22Rv1 (cell line): ENCODE results near the gene PANK4.

Experiments used
- H3K27ac ChIP-seq: fragments of 450-650 bp; 2 replicates; pipeline ENCODE4 v1.5.1; 2017
- ZFX ChIP-seq: fragments of 450-650 bp; IDR thresholded peaks from 2 replicates; pipeline ENCODE4 v1.6.1; 2017; ENCODE audit warnings: antibody characterized with exemption, borderline replicate concordance
- TF ChIP-seq, protein P1 (sequence below): fragments of 450-650 bp; IDR thresholded peaks from 2 replicates; pipeline ENCODE4 v1.5.1; 2017; ENCODE audit warnings: mild to moderate bottlenecking

PANK4 gene

DNA sequence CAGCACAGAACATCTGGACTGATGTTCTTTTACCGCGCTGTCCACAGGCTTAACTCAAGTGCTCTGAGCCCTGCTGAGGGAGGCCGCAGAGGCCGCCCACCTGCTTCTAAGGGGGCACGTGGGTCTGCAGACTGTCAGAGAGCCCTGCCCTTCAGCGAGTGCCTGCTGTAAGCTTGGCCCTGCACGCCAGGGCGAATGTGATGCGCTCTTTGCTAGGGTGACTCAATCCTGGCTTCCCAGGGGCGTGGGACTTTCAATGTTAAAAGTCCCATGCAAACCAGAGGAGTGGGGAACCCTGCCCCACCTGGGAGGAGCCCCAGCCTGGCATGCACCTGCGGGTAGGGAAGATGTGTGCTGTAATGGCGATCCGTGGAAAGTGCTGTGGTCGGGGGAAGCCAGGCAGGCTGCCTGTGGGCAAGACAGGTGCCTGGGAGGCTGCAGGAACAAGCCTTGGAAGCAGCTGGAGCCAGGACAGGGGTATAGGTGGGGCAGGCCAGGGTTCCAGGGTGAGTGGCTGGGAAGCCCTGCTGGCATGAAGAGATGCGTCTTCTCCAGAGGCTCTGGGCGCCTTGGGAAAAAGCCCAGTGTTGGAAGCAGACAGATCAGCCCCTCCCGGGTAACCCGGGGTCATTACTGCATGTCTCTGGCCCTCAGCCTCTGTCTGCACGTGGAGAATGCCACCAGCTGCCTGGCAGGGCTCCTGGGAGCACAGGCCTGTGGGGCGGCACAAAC is 594 bp upstream of the PANK4 start:
- H3K27ac ChIP-seq, result peak overlapping the region; percentile 74

DNA sequence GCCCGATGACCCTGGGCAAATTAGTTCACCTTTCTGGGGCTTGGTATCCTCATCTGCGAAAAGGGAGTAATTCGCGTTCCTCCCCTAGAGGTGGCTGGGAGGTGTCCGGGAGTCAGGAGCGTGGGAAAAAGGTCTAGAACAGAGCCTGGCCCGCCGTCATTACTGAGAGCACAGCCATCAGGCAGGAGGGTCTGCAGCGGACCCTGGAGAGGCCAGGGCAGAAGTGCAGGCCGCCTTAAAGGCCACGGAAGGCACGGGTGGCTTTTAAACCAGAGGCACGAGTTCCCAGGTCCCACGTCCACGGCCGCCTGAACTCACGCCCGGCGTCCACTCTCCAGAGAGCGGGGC is 850 bp downstream of the PANK4 start:
- peak overlapping the region; percentile 74 for H3K27ac ChIP-seq
- TF ChIP-seq ZFX, result no peak
- TF ChIP-seq, protein P1, sequence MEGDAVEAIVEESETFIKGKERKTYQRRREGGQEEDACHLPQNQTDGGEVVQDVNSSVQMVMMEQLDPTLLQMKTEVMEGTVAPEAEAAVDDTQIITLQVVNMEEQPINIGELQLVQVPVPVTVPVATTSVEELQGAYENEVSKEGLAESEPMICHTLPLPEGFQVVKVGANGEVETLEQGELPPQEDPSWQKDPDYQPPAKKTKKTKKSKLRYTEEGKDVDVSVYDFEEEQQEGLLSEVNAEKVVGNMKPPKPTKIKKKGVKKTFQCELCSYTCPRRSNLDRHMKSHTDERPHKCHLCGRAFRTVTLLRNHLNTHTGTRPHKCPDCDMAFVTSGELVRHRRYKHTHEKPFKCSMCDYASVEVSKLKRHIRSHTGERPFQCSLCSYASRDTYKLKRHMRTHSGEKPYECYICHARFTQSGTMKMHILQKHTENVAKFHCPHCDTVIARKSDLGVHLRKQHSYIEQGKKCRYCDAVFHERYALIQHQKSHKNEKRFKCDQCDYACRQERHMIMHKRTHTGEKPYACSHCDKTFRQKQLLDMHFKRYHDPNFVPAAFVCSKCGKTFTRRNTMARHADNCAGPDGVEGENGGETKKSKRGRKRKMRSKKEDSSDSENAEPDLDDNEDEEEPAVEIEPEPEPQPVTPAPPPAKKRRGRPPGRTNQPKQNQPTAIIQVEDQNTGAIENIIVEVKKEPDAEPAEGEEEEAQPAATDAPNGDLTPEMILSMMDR, result no peak

More for the DNA sequence above, 594 bp upstream of the PANK4 start:
- TF ChIP-seq, protein P1, result no peak
- no peak for TF ChIP-seq ZFX

DNA sequence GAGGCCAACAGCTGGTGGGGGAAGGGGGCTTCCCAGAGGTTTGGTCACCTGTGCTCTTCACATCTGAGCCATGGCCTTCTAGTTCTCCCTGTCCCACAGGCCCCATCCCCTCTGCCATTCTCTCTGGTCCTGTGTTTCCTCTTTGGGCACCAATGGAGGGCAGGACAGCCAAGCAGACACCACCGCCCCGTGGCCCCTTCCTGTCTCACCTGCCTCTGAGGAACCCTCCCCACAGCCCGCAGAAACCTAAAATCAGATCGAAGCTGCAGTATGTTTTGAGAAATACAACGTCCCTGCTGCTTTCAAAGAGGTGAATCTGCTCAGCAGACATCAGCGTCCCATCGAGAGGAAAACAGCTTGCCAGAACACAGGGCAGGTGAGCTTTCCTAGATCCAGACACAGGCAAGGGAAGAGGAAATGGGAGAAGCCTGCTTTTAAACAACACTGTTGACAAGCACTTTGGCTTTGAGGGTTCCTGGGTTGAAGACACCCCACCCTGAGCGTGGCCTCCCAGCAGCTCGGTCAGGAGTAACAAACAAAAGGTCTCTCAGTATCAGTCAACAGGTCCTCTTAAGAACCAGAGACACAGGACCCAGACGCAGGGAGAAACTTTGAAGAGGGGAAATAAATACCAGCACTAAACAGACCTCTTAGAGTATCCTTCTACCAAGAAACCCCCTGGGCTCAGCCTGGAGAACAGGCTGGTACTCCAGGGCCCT is 2.3 kb downstream of the PANK4 start:
- no peak overlapping the region for H3K27ac ChIP-seq
- TF ChIP-seq, protein P1, result no peak
- no peak for TF ChIP-seq ZFX

DNA sequence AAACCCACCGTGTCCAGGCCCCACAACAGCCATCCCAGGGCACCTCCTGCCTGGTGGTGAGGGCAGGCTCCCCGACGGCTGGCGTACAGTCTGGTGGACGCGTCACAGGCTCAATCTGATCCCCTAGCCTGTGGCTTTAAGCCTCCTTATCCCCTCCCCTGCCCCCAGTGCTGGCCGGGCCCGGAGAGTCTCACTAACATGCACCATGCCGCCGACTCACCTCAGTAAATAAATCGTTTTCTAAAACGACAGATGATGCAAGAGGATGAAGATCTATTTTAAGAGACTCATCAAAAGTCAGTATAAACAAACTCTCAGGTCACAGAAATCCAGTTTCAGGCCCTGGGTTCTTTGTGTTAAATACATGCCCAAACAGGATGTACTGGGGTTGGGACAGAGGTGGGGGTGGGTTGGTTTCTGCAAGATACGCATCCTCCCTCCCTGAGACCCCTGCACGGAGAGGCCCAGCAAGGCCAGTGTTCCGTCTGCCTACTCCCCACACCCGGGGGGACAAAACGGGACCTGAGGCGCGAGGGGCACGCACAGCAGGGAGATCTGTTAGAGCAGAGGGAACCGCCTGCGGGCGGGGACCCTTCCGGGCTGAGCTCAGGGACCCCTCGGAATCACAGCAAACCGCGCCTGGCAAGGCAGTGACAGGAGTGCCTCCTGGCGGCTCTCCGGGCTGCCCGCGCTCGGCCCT is 3.1 kb downstream of the PANK4 start:
- TF ChIP-seq ZFX, result no peak
- TF ChIP-seq, protein P1, result no peak
- H3K27ac ChIP-seq, result no peak overlapping the region

DNA sequence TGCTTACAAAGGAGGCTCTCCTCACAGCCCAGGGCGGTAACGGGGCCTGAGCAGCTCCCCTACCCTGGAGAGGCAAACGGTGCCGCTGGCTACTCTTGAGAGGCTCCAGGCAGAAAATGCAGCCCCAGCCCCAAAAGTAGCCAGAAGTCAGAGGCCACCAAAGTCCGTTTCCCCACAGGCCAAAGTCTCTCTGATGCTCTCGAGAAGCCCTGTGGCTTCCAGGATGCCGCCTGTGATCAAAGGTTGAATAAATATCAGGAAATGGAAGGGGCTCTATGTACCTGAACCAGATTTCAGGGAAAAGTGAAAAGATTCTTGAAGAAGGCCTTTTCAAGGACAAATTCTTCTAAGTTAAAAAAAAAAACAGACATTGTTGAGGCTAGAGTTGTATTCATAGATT is 4.2 kb downstream of the PANK4 start:
- TF ChIP-seq, protein P1, result no peak
- TF ChIP-seq ZFX, result no peak
- H3K27ac ChIP-seq, result no peak overlapping the region

DNA sequence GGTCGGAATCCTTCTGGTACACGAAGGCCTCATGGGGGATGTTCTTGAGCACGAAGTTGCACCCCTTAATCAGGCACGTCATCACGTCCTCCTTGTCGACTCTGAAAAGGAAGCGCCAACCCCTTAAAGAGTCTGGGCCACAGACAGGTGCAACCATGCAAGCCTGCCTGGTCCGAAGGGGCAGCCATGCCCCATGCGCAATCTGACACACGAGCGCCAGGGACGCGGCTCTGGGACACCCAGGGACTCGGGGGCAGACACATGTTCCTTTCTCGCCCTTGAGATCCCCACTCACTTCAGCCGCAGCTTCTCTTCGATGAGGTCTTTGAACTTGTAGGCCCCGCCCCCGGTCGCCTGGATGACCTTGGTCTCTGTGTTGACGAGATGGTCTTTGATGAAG is 5.6 kb downstream of the PANK4 start:
- TF ChIP-seq ZFX, result no peak
- TF ChIP-seq, protein P1, result no peak
- H3K27ac ChIP-seq, result no peak overlapping the region

DNA sequence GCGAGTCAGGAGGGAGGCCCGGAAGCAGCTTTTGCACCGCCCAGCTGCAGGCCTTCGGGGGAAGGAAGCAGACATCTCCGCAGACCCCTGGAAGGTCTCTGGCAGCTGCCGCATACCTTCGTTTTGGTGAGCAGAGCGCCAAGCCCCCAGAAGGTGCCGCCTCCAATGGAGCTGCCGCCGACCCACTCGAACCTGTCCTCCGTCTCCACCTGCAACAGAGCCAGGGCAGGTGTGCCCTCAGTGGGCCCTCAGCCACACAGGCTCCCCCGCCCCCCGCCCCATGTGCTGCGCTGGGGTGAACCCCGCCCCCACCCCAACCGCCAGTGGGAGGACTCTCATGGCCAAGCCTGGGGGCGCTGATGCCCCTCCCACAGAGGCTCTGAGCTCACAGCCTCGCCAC is 6.2 kb downstream of the PANK4 start:
- TF ChIP-seq, protein P1, result no peak
- no peak for TF ChIP-seq ZFX
- no peak overlapping the region for H3K27ac ChIP-seq
